OCI-LY1 (cell line): ENCODE results near the gene ANXA7.

ENCODE experiments used
- H2AFZ ChIP-seq: fragments of 200-600 bp; sonication (generic), shearing (Covaris generic); 2 replicates; pipeline ENCODE4 v1.6.0; 2014; ENCODE audit warnings: antibody characterized with exemption, mild to moderate bottlenecking, low read length
- H3F3A ChIP-seq: fragments of 200-600 bp; sonication (generic), shearing (Covaris generic); 2 replicates; pipeline ENCODE4 v1.6.0; 2014; ENCODE audit warnings: mild to moderate bottlenecking, antibody characterized with exemption, low read length, moderate library complexity; ENCODE audit not compliant: insufficient read depth
- H3K27ac ChIP-seq: fragments of 200-600 bp; sonication (generic); 2 replicates; pipeline ENCODE4 v1.5.1; 2014; ENCODE audit warnings: low read length, mixed run types, mild to moderate bottlenecking, low read depth; ENCODE audit not compliant: poor library complexity, severe bottlenecking
- H3K27me3 ChIP-seq: fragments of 200-600 bp; sonication (generic); 2 replicates; pipeline ENCODE4 v1.6.0; 2014; ENCODE audit warnings: antibody characterized with exemption, mild to moderate bottlenecking, low read length, moderate library complexity; ENCODE audit not compliant: insufficient read depth
- H3K36me3 ChIP-seq: fragments of 200-600 bp; sonication (generic); 2 replicates; pipeline ENCODE4 v1.6.1; 2014; ENCODE audit warnings: mild to moderate bottlenecking, antibody characterized with exemption, low read length, moderate library complexity, mixed read lengths; ENCODE audit not compliant: insufficient read depth
- H3K4me1 ChIP-seq: fragments of 200-600 bp; sonication (generic); 2 replicates; pipeline ENCODE4 v1.5.1; 2014; ENCODE audit warnings: mild to moderate bottlenecking, low read length, moderate library complexity; ENCODE audit not compliant: insufficient read depth, severe bottlenecking
- H3K4me2 ChIP-seq: fragments of 200-600 bp; sonication (generic), shearing (Covaris generic); 2 replicates; pipeline ENCODE4 v1.6.1; 2014; ENCODE audit warnings: low read length
- H3K4me3 ChIP-seq: fragments of 200-600 bp; sonication (generic); 2 replicates; pipeline ENCODE4 v1.5.1; 2014; ENCODE audit warnings: low read length, low read depth, mild to moderate bottlenecking, mixed read lengths; ENCODE audit not compliant: poor library complexity, severe bottlenecking
- H3K79me2 ChIP-seq: fragments of 200-600 bp; shearing (Covaris generic); 2 replicates; pipeline ENCODE4 v1.6.1; 2016; ENCODE audit warnings: mixed run types, low read length, mixed read lengths; ENCODE audit not compliant: insufficient read depth
- H3K9ac ChIP-seq: fragments of 200-600 bp; sonication (generic), shearing (Covaris generic); 2 replicates; pipeline ENCODE4 v1.6.1; 2014; ENCODE audit warnings: mild to moderate bottlenecking, low read length, mixed read lengths
- H3K9me2 ChIP-seq: fragments of 200-600 bp; sonication (generic), shearing (Covaris generic); 2 replicates; pipeline ENCODE4 v1.6.1; 2014; ENCODE audit warnings: low read depth, mild to moderate bottlenecking, low read length, mixed read lengths
- H3K9me3 ChIP-seq: fragments of 200-600 bp; shearing (Covaris generic); 2 replicates; pipeline ENCODE4 v1.6.1; 2014; ENCODE audit warnings: low read length, mixed read lengths
- H4K20me1 ChIP-seq: fragments of 200-600 bp; sonication (generic), shearing (Covaris generic); 2 replicates; pipeline ENCODE4 v1.6.0; 2016; ENCODE audit warnings: mild to moderate bottlenecking, low read length; ENCODE audit not compliant: insufficient read depth
- EZH2 ChIP-seq: fragments of 200-600 bp; sonication (generic), shearing (Covaris generic); IDR thresholded peaks from 2 replicates; pipeline ENCODE4 v1.8.0; 2017; ENCODE audit warnings: borderline replicate concordance, mixed run types, mild to moderate bottlenecking, antibody characterized with exemption, low read length, moderate library complexity, mixed read lengths
- TF ChIP-seq, protein P1 (sequence below): fragments of 200-600 bp; sonication (generic), shearing (Covaris generic); IDR thresholded peaks from 2 replicates; pipeline ENCODE4 v1.5.1; 2017; ENCODE audit warnings: mild to moderate bottlenecking, antibody characterized with exemption, low read length, moderate library complexity, mixed read lengths

The ANXA7 gene

DNA sequence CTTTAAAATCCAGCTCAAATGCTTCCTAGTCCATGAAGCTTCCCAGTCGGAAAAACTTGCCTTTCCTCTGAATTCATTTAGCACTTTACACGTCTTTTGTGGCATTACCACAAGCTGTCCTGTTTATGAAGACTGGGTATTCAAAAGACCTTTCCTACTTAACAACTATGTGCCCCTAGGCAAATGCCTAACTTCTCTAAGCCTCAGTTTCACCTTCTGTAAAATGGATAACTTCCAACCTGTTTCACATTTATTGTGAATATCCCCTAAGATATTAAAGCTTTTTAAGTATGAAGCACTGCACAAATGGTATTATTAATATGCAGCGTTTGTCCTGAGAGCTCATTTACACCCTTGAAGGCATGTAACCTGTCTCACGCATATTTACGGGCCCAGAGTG, 56.0 kb downstream of the ANXA7 start:
- Histone ChIP-seq H3K9me2 (no peaks in the 10 kb centered on the region), H3K9me3 (no peaks in the 10 kb centered on the region), H2AFZ (no peak overlapping the region), H3K79me2 (no peaks in the 10 kb centered on the region), H4K20me1 (no peaks in the 10 kb centered on the region), H3K27me3 (no peaks in the 10 kb centered on the region), H3K27ac (no peak overlapping the region), H3K4me3 (peak overlapping the region; percentile 67), H3F3A (peaks cover 7% of the 10 kb centered on the region; the same call in 1 of the 2 replicates), H3K4me1 (peaks cover 17% of the 10 kb centered on the region), H3K9ac (peak overlapping the region; percentile 60), H3K36me3 (no peaks in the 10 kb centered on the region), H3K4me2 (peak overlapping the region; percentile 68)
- TF ChIP-seq EZH2: no peak
- TF ChIP-seq, protein P1, sequence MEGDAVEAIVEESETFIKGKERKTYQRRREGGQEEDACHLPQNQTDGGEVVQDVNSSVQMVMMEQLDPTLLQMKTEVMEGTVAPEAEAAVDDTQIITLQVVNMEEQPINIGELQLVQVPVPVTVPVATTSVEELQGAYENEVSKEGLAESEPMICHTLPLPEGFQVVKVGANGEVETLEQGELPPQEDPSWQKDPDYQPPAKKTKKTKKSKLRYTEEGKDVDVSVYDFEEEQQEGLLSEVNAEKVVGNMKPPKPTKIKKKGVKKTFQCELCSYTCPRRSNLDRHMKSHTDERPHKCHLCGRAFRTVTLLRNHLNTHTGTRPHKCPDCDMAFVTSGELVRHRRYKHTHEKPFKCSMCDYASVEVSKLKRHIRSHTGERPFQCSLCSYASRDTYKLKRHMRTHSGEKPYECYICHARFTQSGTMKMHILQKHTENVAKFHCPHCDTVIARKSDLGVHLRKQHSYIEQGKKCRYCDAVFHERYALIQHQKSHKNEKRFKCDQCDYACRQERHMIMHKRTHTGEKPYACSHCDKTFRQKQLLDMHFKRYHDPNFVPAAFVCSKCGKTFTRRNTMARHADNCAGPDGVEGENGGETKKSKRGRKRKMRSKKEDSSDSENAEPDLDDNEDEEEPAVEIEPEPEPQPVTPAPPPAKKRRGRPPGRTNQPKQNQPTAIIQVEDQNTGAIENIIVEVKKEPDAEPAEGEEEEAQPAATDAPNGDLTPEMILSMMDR: no peak

DNA sequence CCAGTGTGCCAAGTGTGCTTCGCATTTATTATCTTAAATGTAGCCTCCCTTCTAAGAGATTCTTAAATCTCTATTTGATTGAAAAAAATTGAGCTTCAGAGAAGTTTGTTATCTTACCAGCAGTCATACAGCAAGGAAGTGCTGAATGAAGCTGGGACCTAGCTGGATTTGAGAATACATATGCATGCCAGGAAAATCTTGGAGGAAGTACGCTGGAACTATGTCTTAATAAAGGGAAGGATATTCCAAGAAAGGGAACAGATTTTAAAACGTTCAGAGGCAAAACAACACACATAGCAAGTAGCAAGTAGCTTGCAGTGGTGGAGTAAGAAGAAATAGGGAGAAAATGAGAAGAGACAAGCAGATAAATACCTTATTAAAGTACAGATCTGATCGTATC, 56.7 kb downstream of the ANXA7 start:
- Histone ChIP-seq H3F3A (peaks cover 3% of the 10 kb centered on the region; the same call in 1 of the 2 replicates), H3K36me3 (no peaks in the 10 kb centered on the region), H3K4me1 (peaks cover 17% of the 10 kb centered on the region), H4K20me1 (no peaks in the 10 kb centered on the region), H3K4me2 (no peak overlapping the region), H3K27me3 (no peaks in the 10 kb centered on the region), H3K79me2 (no peaks in the 10 kb centered on the region), H3K9me3 (no peaks in the 10 kb centered on the region), H3K9me2 (no peaks in the 10 kb centered on the region), H3K4me3 (no peak overlapping the region), H2AFZ (no peak overlapping the region), H3K9ac (no peak overlapping the region), H3K27ac (no peak overlapping the region)
- no peak for TF ChIP-seq EZH2
- TF ChIP-seq, protein P1: no peak

DNA sequence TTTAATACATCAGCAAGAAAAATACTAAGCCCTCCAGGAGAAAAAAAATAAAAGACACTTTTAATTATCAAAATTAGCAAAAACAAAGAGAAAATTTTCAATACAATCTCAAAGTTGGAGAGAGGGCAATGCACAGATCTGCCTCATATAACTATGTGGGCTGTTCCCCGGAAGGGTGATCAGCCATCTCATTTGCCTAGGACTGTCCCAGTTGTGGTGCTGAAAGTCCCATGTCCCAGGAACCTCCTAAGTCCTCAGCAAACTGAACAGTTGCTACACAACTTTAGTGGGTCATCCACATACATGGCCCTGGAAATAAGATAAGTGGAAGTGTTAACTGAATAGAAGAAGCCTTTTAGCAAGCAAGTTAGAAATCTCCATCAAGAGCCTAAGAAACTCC, 69.6 kb downstream of the ANXA7 start:
- Histone ChIP-seq H3K9ac (no peak overlapping the region), H2AFZ (no peak overlapping the region), H3K4me2 (no peak overlapping the region), H3K27ac (no peak overlapping the region), H3K79me2 (no peaks in the 10 kb centered on the region), H3K9me2 (no peaks in the 10 kb centered on the region), H3K36me3 (peaks cover 7% of the 10 kb centered on the region; the same call in 1 of the 2 replicates), H3K4me3 (no peak overlapping the region), H3K4me1 (no peaks in the 10 kb centered on the region), H3F3A (no peaks in the 10 kb centered on the region), H3K9me3 (0 out of 2 replicates have a peak, but pooled peaks cover 3% of the 10 kb centered on the region), H4K20me1 (no peaks in the 10 kb centered on the region), H3K27me3 (no peaks in the 10 kb centered on the region)
- TF ChIP-seq EZH2: no peak
- TF ChIP-seq, protein P1: no peak
